Neural cell (in vitro differentiated cells): ENCODE results near the gene FRY. TPM values are rescaled to one million over a fixed set of nuclear protein-coding genes. Genes with fewer than 3 reads are reported as not detected.
"Not testable (repeated sequence)": the region's sequence is repeated elsewhere in the genome, so short reads cannot be mapped to it uniquely, and the experiment has no call there.

Experiments used
- H2AFZ ChIP-seq: fragments of 200-600, 300-800 bp; sonication (generic), shearing (Covaris generic); 2 replicates; pipeline ENCODE4 v1.6.0; 2014; ENCODE audit warnings: low read depth, mild to moderate bottlenecking, antibody characterized with exemption, low read length, moderate library complexity
- H3F3A ChIP-seq: fragments of 200-600 bp; shearing (Covaris generic); 2 replicates; pipeline ENCODE4 v1.6.1; 2016; ENCODE audit warnings: mild to moderate bottlenecking, moderate library complexity, mixed read lengths, antibody characterized with exemption, low read length; ENCODE audit not compliant: insufficient read depth, poor library complexity, severe bottlenecking
- H3K27ac ChIP-seq: fragments of 200-600, 300-800 bp; sonication (generic), shearing (Covaris generic); 2 replicates; pipeline ENCODE4 v1.5.1; 2014; ENCODE audit warnings: mild to moderate bottlenecking, low read length, moderate library complexity
- H3K27me3 ChIP-seq: fragments of 300-800, 200-600 bp; sonication (generic), shearing (Covaris generic); 2 replicates; pipeline ENCODE4 v1.6.0; 2014; ENCODE audit warnings: mild to moderate bottlenecking, low read depth, low read length, moderate library complexity; ENCODE audit not compliant: insufficient read depth
- H3K36me3 ChIP-seq: fragments of 300-800, 200-600 bp; sonication (generic), shearing (Covaris generic); 2 replicates; pipeline ENCODE4 v1.5.1; 2014; ENCODE audit warnings: mild to moderate bottlenecking, antibody characterized with exemption, low read length, moderate library complexity; ENCODE audit not compliant: insufficient read depth
- H3K4me2 ChIP-seq: fragments of 300-800, 200-600 bp; sonication (generic), shearing (Covaris generic); 2 replicates; pipeline ENCODE4 v1.6.0; 2014; ENCODE audit warnings: mild to moderate bottlenecking, low read length
- H3K4me3 ChIP-seq: fragments of 300-800, 200-600 bp; sonication (generic), shearing (Covaris generic); 2 replicates; pipeline ENCODE4 v1.5.1; 2014; ENCODE audit warnings: mild to moderate bottlenecking, low read length, moderate library complexity
- H3K79me2 ChIP-seq: fragments of 200-600 bp; shearing (Covaris generic); replicated peaks from 2 replicates; pipeline ENCODE4 v1.6.0; 2014; ENCODE audit warnings: mild to moderate bottlenecking, low read length, moderate library complexity; ENCODE audit not compliant: insufficient read depth
- H3K9ac ChIP-seq: fragments of 300-800, 200-600 bp; sonication (generic), shearing (Covaris generic); 2 replicates; pipeline ENCODE4 v1.6.1; 2016; ENCODE audit warnings: mild to moderate bottlenecking, low read length, mixed read lengths
- H3K9me2 ChIP-seq: fragments of 200-600 bp; shearing (Covaris generic); 2 replicates; pipeline ENCODE4 v1.6.1; 2016; ENCODE audit warnings: mild to moderate bottlenecking, low read length, mixed read lengths; ENCODE audit not compliant: insufficient read depth
- H3K9me3 ChIP-seq: fragments of 200-600, 300-800 bp; sonication (generic), shearing (Covaris generic); 2 replicates; pipeline ENCODE4 v1.6.1; 2016; ENCODE audit warnings: mild to moderate bottlenecking, mixed run types, low read length, moderate library complexity, mixed read lengths
- H4K20me1 ChIP-seq: fragments of 200-600 bp; shearing (Covaris generic); 2 replicates; pipeline ENCODE4 v1.6.1; 2016; ENCODE audit warnings: mild to moderate bottlenecking, mixed run types; ENCODE audit not compliant: insufficient read depth
- EP300 ChIP-seq: fragments of 450-650 bp; conservative IDR thresholded peaks from 2 replicates; pipeline ENCODE4 v1.6.1; 2014; ENCODE audit warnings: antibody characterized with exemption, mild to moderate bottlenecking, moderate library complexity; ENCODE audit not compliant: poor library complexity, severe bottlenecking
- EZH2 ChIP-seq: fragments of 200-600, 300-800 bp; shearing (Covaris generic), sonication (generic); IDR thresholded peaks from 2 replicates; pipeline ENCODE4 v1.6.1; 2014; ENCODE audit warnings: antibody characterized with exemption, low read length, borderline replicate concordance, mild to moderate bottlenecking; ENCODE audit not compliant: insufficient read depth, poor library complexity, severe bottlenecking
- MXI1 ChIP-seq: fragments of 450-650 bp; conservative IDR thresholded peaks from 2 replicates; pipeline ENCODE4 v1.6.1; 2014; ENCODE audit warnings: antibody characterized with exemption, mild to moderate bottlenecking; ENCODE audit not compliant: poor library complexity, severe bottlenecking
- POLR2AphosphoS5 ChIP-seq: IDR thresholded peaks from 2 replicates; pipeline ENCODE4 v1.6.1; 2012
- RAD21 ChIP-seq: fragments of 450-650 bp; conservative IDR thresholded peaks from 2 replicates; pipeline ENCODE4 v1.6.1; 2014; ENCODE audit warnings: antibody characterized with exemption, mild to moderate bottlenecking, moderate library complexity
- SMC3 ChIP-seq: fragments of 450-650 bp; conservative IDR thresholded peaks from 2 replicates; pipeline ENCODE4 v1.6.1; 2014; ENCODE audit warnings: antibody characterized with exemption, mild to moderate bottlenecking, moderate library complexity; ENCODE audit not compliant: poor library complexity
- polyA plus RNA-seq: library from polyadenylated mRNA; depleted of rRNA; stranded (reverse); fragments of >200 nt; gene quantifications from 2 replicates; pipeline ENCODE4 v1.2.3, GENCODE V29; 2014
- TF ChIP-seq, protein P1 (sequence below): IDR thresholded peaks from 2 replicates; pipeline ENCODE4 v1.6.1; 2012; ENCODE audit warnings: borderline replicate concordance
- TF ChIP-seq, protein P2 (sequence below): fragments of 450-650 bp; IDR thresholded peaks from 2 replicates; pipeline ENCODE4 v1.5.1; 2014; ENCODE audit warnings: antibody characterized with exemption, mild to moderate bottlenecking, moderate library complexity; ENCODE audit not compliant: poor library complexity, severe bottlenecking

Gene FRY
- polyA plus RNA-seq, 1 donor from 2014 or later = 49.3 TPM

DNA sequence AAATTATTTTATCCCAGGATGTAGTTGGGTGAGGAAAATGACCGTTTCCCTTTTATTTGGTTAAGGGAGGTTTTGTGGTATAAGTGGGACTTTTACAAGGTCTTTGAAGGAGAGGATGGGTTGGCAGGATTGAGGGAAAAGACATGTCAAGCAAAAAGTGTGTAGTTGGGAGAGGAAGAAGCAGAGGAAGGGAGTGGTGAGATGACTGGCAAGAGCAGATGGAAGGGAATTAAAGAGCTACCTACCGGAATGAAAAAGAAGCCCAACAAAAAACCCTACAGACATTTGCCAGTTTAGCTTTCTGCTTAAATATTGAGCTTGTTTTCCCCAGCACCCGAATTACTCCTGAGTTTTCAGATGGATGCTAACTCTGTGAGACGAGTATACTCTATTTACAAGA lies 19.6 kb downstream of the FRY start:
- no peaks in the 10 kb centered on the region for H3K9me2 ChIP-seq
- H3F3A ChIP-seq = no peaks in the 10 kb centered on the region
- H3K4me3 ChIP-seq = no peak overlapping the region
- no peak overlapping the region for H3K9ac ChIP-seq
- peaks cover 3% of the 10 kb centered on the region for H3K79me2 ChIP-seq
- H4K20me1 ChIP-seq = no peaks in the 10 kb centered on the region
- H3K27me3 ChIP-seq = no peaks in the 10 kb centered on the region
- no peaks in the 10 kb centered on the region for H3K9me3 ChIP-seq
- H2AFZ ChIP-seq = no peak overlapping the region
- H3K36me3 ChIP-seq = no peaks in the 10 kb centered on the region
- no peak for TF ChIP-seq SMC3
- no peak for TF ChIP-seq RAD21
- no peak for TF ChIP-seq EZH2
- H3K27ac ChIP-seq = no peak overlapping the region
- H3K4me2 ChIP-seq = no peak overlapping the region

DNA sequence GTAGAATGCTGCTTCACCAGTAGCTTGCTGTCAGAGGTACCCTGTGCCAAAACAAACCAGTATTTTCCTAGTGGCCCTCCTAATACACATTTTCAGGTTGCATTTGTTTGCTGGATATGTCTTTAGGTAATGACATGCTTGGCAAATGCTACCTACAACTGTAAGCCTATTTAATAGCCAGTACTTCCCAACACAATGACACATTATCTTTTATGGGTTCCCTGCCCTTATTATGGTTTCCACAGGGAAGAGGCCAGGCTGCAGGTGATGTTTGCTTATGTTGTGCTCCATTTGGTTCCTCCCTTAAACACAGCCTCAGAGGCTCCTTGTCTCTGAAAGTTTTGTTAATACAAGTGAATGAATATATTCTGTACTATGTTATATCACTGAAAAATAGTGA lies 24.7 kb downstream of the FRY start:
- Histone ChIP-seq H4K20me1 (no peaks in the 10 kb centered on the region), H3K36me3 (no peaks in the 10 kb centered on the region), H3K4me3 (no peak overlapping the region), H3K27me3 (no peaks in the 10 kb centered on the region), H3F3A (no peaks in the 10 kb centered on the region), H3K9ac (no peak overlapping the region), H3K4me2 (no peak overlapping the region), H2AFZ (no peak overlapping the region), H3K9me3 (no peaks in the 10 kb centered on the region), H3K79me2 (peaks cover 7% of the 10 kb centered on the region), H3K27ac (no peak overlapping the region), H3K9me2 (no peaks in the 10 kb centered on the region)
- TF ChIP-seq RAD21 (no peak), MXI1 (no peak), SMC3 (no peak), POLR2AphosphoS5 (no peak), EP300 (no peak)
- TF ChIP-seq, protein P1, sequence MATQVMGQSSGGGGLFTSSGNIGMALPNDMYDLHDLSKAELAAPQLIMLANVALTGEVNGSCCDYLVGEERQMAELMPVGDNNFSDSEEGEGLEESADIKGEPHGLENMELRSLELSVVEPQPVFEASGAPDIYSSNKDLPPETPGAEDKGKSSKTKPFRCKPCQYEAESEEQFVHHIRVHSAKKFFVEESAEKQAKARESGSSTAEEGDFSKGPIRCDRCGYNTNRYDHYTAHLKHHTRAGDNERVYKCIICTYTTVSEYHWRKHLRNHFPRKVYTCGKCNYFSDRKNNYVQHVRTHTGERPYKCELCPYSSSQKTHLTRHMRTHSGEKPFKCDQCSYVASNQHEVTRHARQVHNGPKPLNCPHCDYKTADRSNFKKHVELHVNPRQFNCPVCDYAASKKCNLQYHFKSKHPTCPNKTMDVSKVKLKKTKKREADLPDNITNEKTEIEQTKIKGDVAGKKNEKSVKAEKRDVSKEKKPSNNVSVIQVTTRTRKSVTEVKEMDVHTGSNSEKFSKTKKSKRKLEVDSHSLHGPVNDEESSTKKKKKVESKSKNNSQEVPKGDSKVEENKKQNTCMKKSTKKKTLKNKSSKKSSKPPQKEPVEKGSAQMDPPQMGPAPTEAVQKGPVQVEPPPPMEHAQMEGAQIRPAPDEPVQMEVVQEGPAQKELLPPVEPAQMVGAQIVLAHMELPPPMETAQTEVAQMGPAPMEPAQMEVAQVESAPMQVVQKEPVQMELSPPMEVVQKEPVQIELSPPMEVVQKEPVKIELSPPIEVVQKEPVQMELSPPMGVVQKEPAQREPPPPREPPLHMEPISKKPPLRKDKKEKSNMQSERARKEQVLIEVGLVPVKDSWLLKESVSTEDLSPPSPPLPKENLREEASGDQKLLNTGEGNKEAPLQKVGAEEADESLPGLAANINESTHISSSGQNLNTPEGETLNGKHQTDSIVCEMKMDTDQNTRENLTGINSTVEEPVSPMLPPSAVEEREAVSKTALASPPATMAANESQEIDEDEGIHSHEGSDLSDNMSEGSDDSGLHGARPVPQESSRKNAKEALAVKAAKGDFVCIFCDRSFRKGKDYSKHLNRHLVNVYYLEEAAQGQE = no peak
- TF ChIP-seq, protein P2, sequence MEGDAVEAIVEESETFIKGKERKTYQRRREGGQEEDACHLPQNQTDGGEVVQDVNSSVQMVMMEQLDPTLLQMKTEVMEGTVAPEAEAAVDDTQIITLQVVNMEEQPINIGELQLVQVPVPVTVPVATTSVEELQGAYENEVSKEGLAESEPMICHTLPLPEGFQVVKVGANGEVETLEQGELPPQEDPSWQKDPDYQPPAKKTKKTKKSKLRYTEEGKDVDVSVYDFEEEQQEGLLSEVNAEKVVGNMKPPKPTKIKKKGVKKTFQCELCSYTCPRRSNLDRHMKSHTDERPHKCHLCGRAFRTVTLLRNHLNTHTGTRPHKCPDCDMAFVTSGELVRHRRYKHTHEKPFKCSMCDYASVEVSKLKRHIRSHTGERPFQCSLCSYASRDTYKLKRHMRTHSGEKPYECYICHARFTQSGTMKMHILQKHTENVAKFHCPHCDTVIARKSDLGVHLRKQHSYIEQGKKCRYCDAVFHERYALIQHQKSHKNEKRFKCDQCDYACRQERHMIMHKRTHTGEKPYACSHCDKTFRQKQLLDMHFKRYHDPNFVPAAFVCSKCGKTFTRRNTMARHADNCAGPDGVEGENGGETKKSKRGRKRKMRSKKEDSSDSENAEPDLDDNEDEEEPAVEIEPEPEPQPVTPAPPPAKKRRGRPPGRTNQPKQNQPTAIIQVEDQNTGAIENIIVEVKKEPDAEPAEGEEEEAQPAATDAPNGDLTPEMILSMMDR = no peak

DNA sequence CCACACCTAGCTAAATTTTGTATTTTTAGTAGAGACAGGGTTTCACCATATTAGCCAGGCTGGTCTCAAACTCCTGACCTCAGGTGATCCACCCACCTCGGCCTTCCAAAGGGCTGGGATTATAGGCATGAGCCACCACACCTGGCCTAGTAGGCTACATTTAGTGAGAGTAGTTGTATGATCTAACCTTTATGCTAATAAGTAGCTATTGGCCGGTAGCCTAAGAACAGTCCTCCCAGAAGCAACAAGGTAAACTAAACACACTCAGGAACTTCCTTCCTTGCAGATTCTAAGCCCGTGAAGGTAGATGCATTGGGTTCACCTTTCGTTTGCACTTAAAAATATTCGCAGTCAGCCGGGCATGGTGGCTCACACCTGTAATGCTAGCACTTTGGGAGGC lies 25.8 kb downstream of the FRY start:
- H3K9ac ChIP-seq, H3K27ac ChIP-seq, H3K4me3 ChIP-seq, H3K9me2 ChIP-seq, H3F3A ChIP-seq, H2AFZ ChIP-seq, H3K36me3 ChIP-seq, H3K27me3 ChIP-seq, H3K9me3 ChIP-seq, H3K4me2 ChIP-seq, H4K20me1 ChIP-seq: not testable (repeated sequence)
- H3K79me2 ChIP-seq = peaks cover 13% of the 10 kb centered on the region
